ENCODE data around the gene DDX3X. TPM values are rescaled to one million over a fixed set of nuclear protein-coding genes. Genes with fewer than 3 reads are reported as not detected.
A peak's percentile ranks its signal among the peaks of the same experiment; 100 is the strongest.

DDX3X gene
- total RNA-seq, 1 experiment from 2014 or later: 228 TPM

- TF ChIP-seq, protein P1, sequence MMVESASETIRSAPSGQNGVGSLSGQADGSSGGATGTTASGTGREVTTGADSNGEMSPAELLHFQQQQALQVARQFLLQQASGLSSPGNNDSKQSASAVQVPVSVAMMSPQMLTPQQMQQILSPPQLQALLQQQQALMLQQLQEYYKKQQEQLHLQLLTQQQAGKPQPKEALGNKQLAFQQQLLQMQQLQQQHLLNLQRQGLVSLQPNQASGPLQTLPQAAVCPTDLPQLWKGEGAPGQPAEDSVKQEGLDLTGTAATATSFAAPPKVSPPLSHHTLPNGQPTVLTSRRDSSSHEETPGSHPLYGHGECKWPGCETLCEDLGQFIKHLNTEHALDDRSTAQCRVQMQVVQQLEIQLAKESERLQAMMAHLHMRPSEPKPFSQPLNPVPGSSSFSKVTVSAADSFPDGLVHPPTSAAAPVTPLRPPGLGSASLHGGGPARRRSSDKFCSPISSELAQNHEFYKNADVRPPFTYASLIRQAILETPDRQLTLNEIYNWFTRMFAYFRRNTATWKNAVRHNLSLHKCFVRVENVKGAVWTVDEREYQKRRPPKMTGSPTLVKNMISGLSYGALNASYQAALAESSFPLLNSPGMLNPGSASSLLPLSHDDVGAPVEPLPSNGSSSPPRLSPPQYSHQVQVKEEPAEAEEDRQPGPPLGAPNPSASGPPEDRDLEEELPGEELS (CRISPR knock-in tag; IDR thresholded peaks at IDR 0.05): no peak
- TF ChIP-seq ZNF138 (CRISPR knock-in tag; conservative IDR thresholded peaks at IDR 0.05) (no peak), PRRX2 (CRISPR knock-in tag; IDR thresholded peaks at IDR 0.05) (no peak), SMAD3 (CRISPR knock-in tag; IDR thresholded peaks at IDR 0.05; ENCODE audit: borderline replicate concordance) (no peak), NFE2L1 (CRISPR knock-in tag; IDR thresholded peaks at IDR 0.05) (no peak), IRF2 (CRISPR knock-in tag; IDR thresholded peaks at IDR 0.05; ENCODE audit: borderline replicate concordance, low read depth) (no peak)
- TF ChIP-seq, protein P2, sequence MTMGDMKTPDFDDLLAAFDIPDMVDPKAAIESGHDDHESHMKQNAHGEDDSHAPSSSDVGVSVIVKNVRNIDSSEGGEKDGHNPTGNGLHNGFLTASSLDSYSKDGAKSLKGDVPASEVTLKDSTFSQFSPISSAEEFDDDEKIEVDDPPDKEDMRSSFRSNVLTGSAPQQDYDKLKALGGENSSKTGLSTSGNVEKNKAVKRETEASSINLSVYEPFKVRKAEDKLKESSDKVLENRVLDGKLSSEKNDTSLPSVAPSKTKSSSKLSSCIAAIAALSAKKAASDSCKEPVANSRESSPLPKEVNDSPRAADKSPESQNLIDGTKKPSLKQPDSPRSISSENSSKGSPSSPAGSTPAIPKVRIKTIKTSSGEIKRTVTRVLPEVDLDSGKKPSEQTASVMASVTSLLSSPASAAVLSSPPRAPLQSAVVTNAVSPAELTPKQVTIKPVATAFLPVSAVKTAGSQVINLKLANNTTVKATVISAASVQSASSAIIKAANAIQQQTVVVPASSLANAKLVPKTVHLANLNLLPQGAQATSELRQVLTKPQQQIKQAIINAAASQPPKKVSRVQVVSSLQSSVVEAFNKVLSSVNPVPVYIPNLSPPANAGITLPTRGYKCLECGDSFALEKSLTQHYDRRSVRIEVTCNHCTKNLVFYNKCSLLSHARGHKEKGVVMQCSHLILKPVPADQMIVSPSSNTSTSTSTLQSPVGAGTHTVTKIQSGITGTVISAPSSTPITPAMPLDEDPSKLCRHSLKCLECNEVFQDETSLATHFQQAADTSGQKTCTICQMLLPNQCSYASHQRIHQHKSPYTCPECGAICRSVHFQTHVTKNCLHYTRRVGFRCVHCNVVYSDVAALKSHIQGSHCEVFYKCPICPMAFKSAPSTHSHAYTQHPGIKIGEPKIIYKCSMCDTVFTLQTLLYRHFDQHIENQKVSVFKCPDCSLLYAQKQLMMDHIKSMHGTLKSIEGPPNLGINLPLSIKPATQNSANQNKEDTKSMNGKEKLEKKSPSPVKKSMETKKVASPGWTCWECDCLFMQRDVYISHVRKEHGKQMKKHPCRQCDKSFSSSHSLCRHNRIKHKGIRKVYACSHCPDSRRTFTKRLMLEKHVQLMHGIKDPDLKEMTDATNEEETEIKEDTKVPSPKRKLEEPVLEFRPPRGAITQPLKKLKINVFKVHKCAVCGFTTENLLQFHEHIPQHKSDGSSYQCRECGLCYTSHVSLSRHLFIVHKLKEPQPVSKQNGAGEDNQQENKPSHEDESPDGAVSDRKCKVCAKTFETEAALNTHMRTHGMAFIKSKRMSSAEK (CRISPR knock-in tag; IDR thresholded peaks at IDR 0.05; ENCODE audit: borderline replicate concordance): no peak
- TF ChIP-seq, protein P3, sequence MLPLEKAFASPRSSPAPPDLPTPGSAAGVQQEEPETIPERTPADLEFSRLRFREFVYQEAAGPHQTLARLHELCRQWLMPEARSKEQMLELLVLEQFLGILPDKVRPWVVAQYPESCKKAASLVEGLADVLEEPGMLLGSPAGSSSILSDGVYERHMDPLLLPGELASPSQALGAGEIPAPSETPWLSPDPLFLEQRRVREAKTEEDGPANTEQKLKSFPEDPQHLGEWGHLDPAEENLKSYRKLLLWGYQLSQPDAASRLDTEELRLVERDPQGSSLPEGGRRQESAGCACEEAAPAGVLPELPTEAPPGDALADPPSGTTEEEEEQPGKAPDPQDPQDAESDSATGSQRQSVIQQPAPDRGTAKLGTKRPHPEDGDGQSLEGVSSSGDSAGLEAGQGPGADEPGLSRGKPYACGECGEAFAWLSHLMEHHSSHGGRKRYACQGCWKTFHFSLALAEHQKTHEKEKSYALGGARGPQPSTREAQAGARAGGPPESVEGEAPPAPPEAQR (CRISPR knock-in tag; IDR thresholded peaks at IDR 0.05): no peak
- TF ChIP-seq, protein P4, sequence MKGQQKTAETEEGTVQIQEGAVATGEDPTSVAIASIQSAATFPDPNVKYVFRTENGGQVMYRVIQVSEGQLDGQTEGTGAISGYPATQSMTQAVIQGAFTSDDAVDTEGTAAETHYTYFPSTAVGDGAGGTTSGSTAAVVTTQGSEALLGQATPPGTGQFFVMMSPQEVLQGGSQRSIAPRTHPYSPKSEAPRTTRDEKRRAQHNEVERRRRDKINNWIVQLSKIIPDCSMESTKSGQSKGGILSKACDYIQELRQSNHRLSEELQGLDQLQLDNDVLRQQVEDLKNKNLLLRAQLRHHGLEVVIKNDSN (CRISPR knock-in tag; IDR thresholded peaks at IDR 0.05): no peak
Observed at GRCh38 chrX:41344053-41344452, 10.1 kb downstream of the DDX3X start (continued).

- Mint-ChIP-seq H3K36me3 (peaks cover 69% of the 10 kb centered on the region), H3K4me3 (no peak overlapping the region), H3K27me3 (ENCODE audit: low read depth) (no peaks in the 10 kb centered on the region), H3K4me1 (peaks cover 9% of the 10 kb centered on the region), H3K9me3 (no peaks in the 10 kb centered on the region), H3K27ac (peak overlapping the region; percentile 76; the same call in 1 of the 2 replicates)
- ChIA-PET CTCF (no interaction called here), POLR2A (no interaction called here)
- no peak for DNase-seq (ENCODE audit: low spot score)
- ATAC-seq: no peak
- no peak for TF ChIP-seq ZNF671 (CRISPR knock-in tag; IDR thresholded peaks at IDR 0.05)
- TF ChIP-seq MYBL2 (CRISPR knock-in tag; IDR thresholded peaks at IDR 0.05): no peak
- TF ChIP-seq ZNF263 (CRISPR knock-in tag; IDR thresholded peaks at IDR 0.05; ENCODE audit: low read depth): no peak
- TF ChIP-seq ZBTB43 (CRISPR knock-in tag; IDR thresholded peaks at IDR 0.05): no peak
- TF ChIP-seq ZNF232 (CRISPR knock-in tag; IDR thresholded peaks at IDR 0.05): no peak
- TF ChIP-seq, protein P5, sequence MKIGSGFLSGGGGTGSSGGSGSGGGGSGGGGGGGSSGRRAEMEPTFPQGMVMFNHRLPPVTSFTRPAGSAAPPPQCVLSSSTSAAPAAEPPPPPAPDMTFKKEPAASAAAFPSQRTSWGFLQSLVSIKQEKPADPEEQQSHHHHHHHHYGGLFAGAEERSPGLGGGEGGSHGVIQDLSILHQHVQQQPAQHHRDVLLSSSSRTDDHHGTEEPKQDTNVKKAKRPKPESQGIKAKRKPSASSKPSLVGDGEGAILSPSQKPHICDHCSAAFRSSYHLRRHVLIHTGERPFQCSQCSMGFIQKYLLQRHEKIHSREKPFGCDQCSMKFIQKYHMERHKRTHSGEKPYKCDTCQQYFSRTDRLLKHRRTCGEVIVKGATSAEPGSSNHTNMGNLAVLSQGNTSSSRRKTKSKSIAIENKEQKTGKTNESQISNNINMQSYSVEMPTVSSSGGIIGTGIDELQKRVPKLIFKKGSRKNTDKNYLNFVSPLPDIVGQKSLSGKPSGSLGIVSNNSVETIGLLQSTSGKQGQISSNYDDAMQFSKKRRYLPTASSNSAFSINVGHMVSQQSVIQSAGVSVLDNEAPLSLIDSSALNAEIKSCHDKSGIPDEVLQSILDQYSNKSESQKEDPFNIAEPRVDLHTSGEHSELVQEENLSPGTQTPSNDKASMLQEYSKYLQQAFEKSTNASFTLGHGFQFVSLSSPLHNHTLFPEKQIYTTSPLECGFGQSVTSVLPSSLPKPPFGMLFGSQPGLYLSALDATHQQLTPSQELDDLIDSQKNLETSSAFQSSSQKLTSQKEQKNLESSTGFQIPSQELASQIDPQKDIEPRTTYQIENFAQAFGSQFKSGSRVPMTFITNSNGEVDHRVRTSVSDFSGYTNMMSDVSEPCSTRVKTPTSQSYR (CRISPR knock-in tag; IDR thresholded peaks at IDR 0.05): no peak
- TF ChIP-seq NR1H2 (CRISPR knock-in tag; IDR thresholded peaks at IDR 0.05): no peak
- no peak for TF ChIP-seq HMGXB4 (CRISPR knock-in tag; IDR thresholded peaks at IDR 0.05)
- TF ChIP-seq, protein P6, sequence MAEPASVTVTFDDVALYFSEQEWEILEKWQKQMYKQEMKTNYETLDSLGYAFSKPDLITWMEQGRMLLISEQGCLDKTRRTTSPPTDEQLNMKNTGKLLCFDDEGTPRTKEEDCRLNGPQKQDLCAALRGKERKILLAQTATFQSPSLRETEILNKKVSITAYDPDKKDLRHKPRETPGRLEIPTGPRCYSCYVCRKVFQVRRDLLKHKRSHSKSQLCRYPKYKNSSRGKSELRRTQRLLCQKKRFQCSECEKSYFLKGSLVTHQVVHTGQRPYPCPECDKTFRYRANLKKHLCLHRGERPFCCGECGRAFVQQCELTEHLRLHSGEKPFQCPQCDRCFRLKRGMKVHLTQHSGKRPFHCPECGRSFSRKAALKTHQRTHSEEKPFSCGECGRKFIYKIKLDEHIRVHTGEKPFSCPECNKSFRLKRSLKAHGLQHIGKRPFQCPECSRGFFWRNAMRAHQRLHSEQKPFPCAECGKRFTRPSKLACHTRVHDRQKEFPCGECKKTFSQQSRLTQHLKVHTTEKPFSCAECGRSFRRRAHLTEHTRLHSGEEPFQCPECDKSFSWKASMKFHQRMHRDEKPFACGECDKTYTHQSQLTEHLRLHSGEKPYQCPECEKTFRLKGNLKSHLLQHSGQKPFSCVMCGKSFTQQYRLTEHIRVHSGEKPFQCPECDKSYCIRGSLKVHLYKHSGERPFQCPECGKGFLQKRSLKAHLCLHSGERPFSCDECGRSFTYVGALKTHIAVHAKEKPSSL (CRISPR knock-in tag; conservative IDR thresholded peaks at IDR 0.05): no peak
Observed at GRCh38 chrX:41347186-41347585, 13.2 kb downstream of the DDX3X start.
